GM19025 (cell line): ENCODE results near the gene ACSL5.

ENCODE experiments used
- ATAC-seq: cut with Tn5 transposase; IDR thresholded peaks from one replicate; pipeline ENCODE4 v1.9.1; 2021; ENCODE audit warnings: mild to moderate bottlenecking, low read depth, moderate library complexity; ENCODE audit not compliant: unreplicated experiment

The ACSL5 gene

DNA sequence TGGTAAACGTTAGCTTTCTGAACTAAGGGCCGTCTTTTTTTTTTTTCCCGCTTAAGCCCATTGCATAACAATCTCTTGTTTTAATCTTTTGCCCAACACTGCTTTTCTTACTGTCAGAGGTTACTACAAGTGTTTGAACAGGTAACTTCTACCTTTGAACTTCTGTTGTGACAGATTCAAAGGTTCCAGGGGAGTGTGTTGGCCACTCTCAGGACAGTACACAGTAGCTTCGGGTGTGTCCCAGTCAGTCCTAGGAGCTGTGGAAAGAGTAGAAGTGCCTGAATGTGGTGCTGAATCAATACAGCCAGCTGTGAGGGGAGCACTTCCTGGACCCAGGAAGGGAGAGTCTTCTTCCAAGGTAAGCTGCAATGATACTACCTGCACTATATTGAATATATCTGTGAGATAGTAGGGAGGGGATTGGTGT lies at the start of gene ACSL5:
ACSL5 (plus strand) TSS at position 205 of the 427 bp plus-strand sequence. CDS start 20,831 bp downstream, outside the sequence.
- ATAC-seq: no peak

DNA sequence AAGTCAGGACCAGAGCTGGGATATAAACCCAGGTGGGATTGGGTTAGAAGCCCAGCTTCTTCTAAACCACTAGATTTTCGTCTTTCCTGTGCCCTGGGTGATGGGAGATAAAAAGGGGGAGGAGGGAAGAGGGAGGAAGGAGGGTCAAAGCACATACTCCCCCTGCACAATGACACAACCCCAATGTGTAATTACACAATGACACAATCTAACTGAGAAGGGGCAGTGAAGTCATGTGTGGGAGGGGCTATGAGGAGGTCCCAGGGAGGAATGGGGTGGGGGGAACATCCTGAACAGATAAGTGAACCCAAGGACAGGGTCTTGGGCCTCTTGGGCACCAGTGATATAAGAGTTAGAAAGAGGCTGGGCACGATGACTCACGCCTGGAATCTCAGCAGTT lies 46.2 kb upstream of the ACSL5 start:
- no peak for ATAC-seq

- ATAC-seq: no peak
Measured at GRCh38 chr10:112330162-112330561, 43.8 kb upstream of the ACSL5 start.

- no peak for ATAC-seq
Measured at GRCh38 chr10:112330607-112331160, 43.2 kb upstream of the ACSL5 start.

- no peak for ATAC-seq
Measured at GRCh38 chr10:112332022-112332421, 41.9 kb upstream of the ACSL5 start.

- ATAC-seq: no peak
Measured at GRCh38 chr10:112332509-112333228, 41.2 kb upstream of the ACSL5 start.

DNA sequence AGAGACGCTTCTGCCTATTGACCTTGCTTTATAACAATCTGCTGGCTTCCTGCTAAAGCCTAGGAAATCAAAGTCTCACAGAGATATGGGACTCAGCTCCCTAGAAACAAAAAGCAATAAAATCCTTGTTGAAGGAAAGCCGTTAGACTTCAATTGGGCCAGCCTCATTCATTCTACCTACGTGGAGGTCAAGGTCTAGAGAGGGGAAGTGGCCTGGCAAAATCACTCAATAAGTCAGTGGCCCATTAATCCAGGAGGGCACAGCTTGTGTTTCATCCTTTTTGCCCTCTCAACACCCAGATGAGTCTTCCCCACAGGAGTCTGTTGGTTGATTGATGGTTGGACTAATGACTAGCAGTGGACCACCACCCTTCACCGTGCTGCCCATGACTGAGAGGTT lies 40.5 kb upstream of the ACSL5 start:
- no peak for ATAC-seq

DNA sequence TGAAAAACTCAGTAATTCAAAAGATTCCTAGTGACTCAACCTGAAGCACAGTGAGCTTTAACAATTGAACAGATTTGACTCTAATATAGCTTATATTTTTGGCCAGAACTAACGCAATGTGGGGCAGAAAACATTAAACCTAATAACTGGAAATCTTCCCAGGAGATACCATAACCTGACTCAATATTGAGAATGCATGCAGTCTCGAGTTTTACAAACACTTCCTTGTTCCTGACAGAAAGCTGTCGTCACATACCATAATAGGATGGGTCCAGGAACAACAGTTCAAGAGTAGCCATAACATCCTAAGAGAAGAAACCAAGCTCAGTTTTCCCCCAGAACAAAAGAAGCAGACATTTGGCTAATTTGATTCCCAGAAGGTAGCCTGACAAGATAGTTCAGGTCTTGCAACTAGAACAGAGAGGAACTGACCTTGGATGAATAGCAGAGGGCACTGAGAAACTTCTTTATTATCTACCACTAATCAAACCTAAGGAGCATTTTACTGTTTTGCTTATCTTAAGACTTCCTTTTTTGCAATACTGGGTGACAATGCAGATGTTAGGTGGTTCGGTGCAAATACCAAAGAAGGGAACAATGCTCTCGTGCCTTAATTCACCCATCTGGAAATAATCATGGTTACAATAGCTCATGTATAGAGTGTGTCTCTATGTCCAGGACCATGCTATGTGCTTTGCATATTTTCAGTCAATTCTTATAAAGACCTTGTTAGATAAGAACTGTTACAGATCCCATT lies 38.6 kb upstream of the ACSL5 start:
- no peak for ATAC-seq

DNA sequence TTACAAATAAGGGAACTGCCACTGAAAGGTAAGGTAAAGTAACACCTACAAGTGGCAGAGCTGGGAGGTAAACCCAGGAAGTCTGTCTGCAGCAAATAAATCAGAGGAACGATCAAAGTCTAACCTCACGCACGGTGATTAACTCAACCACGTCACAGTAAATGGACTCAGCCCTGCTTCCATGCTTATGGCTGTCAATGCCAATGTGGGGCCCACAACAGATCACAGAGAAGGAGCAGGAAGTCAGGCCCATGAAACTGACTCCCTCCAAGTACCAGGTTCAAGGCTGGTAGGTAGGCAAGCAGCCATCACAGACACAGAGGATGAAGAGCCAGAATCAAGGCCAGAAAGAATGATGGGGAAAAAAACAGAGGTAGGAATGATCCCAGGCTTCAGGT lies 38.0 kb upstream of the ACSL5 start:
- no peak for ATAC-seq

DNA sequence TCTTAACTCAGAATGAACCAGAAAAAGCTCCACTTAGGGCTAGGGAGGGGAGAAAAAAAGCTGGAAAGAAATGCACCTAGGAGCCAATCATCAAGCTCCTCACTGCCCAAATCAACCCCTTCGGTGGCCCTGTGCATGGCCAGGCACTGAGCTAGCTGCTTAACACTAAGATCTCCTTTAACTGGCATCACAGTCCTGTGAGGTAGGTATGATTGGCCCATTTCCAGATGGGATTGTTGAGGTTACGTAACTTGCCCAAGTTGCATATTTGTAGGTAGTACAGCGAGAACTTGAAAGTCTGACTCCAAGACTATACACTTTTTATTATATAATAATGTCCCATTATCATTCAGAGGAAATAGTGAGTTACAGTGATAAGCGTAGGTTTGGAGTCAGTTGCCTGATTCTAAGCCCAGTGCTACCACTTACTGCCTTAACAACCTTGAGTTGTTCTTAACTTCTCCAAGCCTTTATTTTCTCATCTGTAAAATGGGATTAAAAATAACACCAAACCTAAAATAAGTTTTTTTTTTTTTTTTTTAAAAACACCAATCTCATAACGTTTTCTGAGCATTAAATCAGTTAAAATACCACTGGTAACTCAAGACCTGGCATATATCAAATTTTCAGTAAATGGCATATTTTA lies 37.2 kb upstream of the ACSL5 start:
- no peak for ATAC-seq

DNA sequence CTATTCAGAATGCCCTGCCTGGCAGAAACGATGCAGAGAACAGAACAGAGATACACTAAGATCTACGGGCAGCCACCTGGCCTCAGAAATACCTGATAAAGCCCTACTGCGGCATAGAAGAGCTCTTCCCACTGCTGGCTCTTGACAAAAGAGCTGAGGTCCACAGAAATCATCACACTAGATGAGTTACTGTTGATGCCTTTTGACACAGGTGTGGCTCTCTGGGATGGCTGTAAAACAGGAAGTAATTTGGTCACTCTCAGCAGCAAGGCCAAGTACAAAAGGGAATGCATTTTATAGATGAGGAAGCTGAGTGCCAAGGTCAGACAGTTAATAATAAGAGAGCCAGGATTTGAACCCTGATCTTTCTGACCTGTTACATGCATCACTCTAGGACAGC lies 35.0 kb upstream of the ACSL5 start:
- no peak for ATAC-seq

GRCh38 chr10:112340601-112341000 lies 33.3 kb upstream of the ACSL5 start:
- ATAC-seq: no peak

DNA sequence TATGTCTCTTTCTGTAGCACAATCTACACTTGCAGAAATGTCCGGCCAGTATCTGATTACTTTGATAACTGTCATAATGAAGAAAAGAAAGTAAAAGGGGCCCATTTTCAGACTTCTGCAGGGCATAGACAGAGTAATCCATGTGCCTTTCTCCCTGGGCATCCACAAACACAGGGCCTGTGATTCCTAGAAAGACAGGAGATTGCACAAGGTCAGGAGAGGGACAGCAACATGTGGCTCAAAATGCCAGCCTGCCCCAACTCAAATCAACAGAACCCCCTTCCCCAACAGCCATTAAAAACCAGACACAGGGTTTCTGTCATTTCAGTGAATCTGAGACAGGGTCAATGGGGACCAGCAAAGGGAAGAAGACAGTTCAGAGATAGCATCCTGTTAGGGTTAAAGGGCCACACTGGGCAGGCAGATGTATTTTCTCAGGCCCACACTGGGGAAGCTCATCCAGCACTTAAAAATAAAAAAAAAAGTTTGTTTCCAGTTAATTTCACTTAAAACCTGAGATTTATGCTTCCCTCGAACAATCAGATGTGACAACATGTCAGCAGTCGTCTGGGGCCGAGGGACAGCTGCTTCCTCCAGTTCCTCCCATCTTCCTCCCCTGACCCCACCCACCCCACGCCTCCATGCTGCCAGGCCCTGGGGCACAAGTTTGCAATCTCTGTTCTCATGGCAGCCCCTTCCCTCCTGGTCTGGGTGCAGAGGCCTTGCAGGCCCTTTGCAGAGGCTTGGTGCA lies 30.7 kb upstream of the ACSL5 start:
- no peak for ATAC-seq

GRCh38 chr10:112344261-112344660 lies 29.7 kb upstream of the ACSL5 start:
- no peak for ATAC-seq

- no peak for ATAC-seq
Measured at GRCh38 chr10:112345202-112345601, 28.7 kb upstream of the ACSL5 start.

GRCh38 chr10:112345743-112346142 lies 28.2 kb upstream of the ACSL5 start:
- ATAC-seq: no peak

GRCh38 chr10:112346774-112347173 lies 27.1 kb upstream of the ACSL5 start:
- ATAC-seq: no peak

DNA sequence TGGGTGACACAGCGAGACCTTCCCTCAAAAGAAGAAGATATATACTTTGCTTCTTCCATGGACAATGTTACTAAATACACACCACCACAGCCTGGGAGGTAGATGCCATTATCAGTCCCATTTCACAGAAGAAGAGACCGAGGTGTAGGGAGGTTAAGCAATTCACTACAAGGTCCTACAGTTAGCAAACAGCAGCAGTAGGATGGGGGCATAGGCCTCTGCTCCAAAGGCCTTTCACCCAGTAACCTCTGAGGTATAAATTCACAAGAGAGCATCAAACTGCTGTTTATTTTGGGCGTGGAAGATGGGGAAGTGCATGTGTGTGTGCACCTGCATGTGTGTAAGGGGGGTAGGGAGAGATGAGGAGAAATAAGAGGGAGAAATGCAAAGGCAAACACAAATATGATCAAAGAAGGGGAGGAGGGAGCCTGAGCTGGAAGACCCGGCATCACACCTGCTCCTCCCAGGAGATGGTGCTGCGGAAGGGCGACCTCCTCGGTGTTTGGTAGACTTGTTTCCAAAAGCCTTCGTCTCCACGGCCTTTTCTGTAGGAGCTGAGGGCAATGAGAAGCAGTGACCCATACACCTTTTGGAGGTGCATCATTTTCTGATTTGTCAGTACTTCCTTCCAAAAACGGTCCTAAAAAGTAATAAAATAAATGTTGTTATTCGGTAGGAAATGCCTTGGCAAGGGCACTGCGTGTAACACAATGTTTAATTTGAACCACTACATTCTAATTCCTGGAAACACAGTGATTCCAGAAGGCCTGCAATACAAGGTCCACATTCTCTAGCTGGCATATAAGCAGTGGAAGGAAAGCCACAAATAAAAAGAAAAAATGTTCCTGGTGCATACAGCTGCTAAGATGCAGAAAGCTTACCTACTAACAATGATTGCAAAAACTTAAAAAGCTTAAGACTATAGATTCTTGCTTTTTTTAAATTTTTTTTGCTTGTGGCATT lies 25.9 kb upstream of the ACSL5 start:
- no peak for ATAC-seq

DNA sequence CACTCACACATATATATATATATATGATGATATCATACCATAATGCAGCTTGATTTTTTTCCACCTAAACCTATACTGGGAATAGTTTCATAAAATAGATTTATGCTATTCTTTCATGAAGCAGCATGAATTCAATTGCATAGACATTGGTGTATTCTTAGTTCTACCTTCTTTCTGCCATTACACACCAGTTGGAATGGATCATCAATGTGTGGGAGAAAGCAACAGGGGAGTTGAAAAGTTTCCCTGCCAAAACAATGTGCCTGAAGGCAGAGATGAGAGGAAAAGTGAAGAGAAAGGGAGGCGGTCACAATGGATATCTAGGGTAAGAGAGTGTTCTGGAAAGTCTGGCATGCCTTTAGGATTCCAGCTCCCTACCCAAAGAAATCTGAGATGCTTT lies 25.2 kb upstream of the ACSL5 start:
- ATAC-seq: no peak
